GM23338 (cell line): ENCODE data around the gene NDUFAF8. TPM values are rescaled to one million over a fixed set of nuclear protein-coding genes. Genes with fewer than 3 reads are reported as not detected.

Experiments
- ATAC-seq: fragments of 200-7000 bp; cut with Tn5 transposase; 3 replicates; pipeline ENCODE4 v1.9.1; 2020
- DNase-seq: peaks from one replicate; pipeline ENCODE4 v3.0.0-alpha.2; 2015; ENCODE audit warnings: low spot score
- H2AFZ ChIP-seq: fragments of 200-600 bp; sonication (generic); 2 replicates; pipeline ENCODE4 v1.8.0; 2016; ENCODE audit warnings: antibody characterized with exemption, mild to moderate bottlenecking, moderate library complexity
- H3F3A ChIP-seq: fragments of 200-600 bp; sonication (generic); replicated peaks from 2 replicates; pipeline ENCODE4 v1.8.0; 2017; ENCODE audit warnings: antibody characterized with exemption, mixed run types, low read depth
- H3K27ac ChIP-seq: fragments of 200-600 bp; sonication (generic); 2 replicates; pipeline ENCODE4 v1.6.1; 2016; ENCODE audit warnings: low read depth
- H3K27me3 ChIP-seq: fragments of 200-600 bp; sonication (generic); 2 replicates; pipeline ENCODE4 v1.8.0; 2016; ENCODE audit warnings: mild to moderate bottlenecking, mixed run types, moderate library complexity; ENCODE audit not compliant: insufficient read depth
- H3K36me3 ChIP-seq: fragments of 200-600 bp; sonication (generic); 2 replicates; pipeline ENCODE4 v1.8.0; 2016; ENCODE audit warnings: mild to moderate bottlenecking; ENCODE audit not compliant: insufficient read depth
- H3K4me1 ChIP-seq: fragments of 200-600 bp; sonication (generic); 2 replicates; pipeline ENCODE4 v1.8.0; 2016; ENCODE audit warnings: mild to moderate bottlenecking, moderate library complexity; ENCODE audit not compliant: insufficient read depth
- H3K4me2 ChIP-seq: fragments of 200-600 bp; sonication (generic); 2 replicates; pipeline ENCODE4 v1.7.1; 2017; ENCODE audit warnings: mixed run types
- H3K4me3 ChIP-seq: fragments of 200-600 bp; sonication (generic); 2 replicates; pipeline ENCODE4 v1.6.1; 2016; ENCODE audit warnings: mixed run types
- H3K79me2 ChIP-seq: fragments of 200-600 bp; sonication (generic); replicated peaks from 2 replicates; pipeline ENCODE4 v1.8.0; 2017; ENCODE audit warnings: mild to moderate bottlenecking; ENCODE audit not compliant: insufficient read depth
- H3K9me2 ChIP-seq: fragments of 200-600 bp; sonication (generic); 2 replicates; pipeline ENCODE4 v1.8.0; 2017; ENCODE audit not compliant: insufficient read depth
- H4K20me1 ChIP-seq: fragments of 200-600 bp; sonication (generic); replicated peaks from 2 replicates; pipeline ENCODE4 v1.8.0; 2017; ENCODE audit warnings: mild to moderate bottlenecking; ENCODE audit not compliant: insufficient read depth
- H3K27ac Mint-ChIP-seq: 2 replicates; pipeline ENCODE4 v1.8.0; 2020; ENCODE audit warnings: inconsistent platforms, mild to moderate bottlenecking, moderate library complexity, mixed read lengths
- H3K27me3 Mint-ChIP-seq: 3 replicates; pipeline ENCODE4 v1.8.0; 2022; ENCODE audit warnings: low read depth, mild to moderate bottlenecking, moderate library complexity, mixed read lengths, inconsistent platforms; ENCODE audit not compliant: insufficient read depth, poor library complexity
- H3K36me3 Mint-ChIP-seq: 3 replicates; pipeline ENCODE4 v1.8.0; 2021; ENCODE audit warnings: low read depth, mild to moderate bottlenecking, inconsistent platforms, moderate library complexity, mixed read lengths
- H3K4me1 Mint-ChIP-seq: 3 replicates; pipeline ENCODE4 v1.8.0; 2020; ENCODE audit warnings: mild to moderate bottlenecking, inconsistent platforms, mixed read lengths
- H3K4me3 Mint-ChIP-seq: 3 replicates; pipeline ENCODE4 v1.8.0; 2021; ENCODE audit warnings: moderate library complexity, mild to moderate bottlenecking, inconsistent platforms, mixed read lengths
- H3K9me3 Mint-ChIP-seq: 3 replicates; pipeline ENCODE4 v1.8.0; 2020; ENCODE audit warnings: moderate library complexity, mild to moderate bottlenecking, inconsistent platforms, mixed read lengths
- EZH2 ChIP-seq: fragments of 200-600 bp; sonication (generic); IDR thresholded peaks from one replicate; pipeline ENCODE4 v1.8.0; 2017; ENCODE audit warnings: antibody characterized with exemption, mild to moderate bottlenecking, low read depth; ENCODE audit not compliant: unreplicated experiment
- STAT1 ChIP-seq: IDR thresholded peaks from one replicate; pipeline ENCODE4 v1.6.1; 2016; ENCODE audit warnings: antibody characterized with exemption; ENCODE audit not compliant: unreplicated experiment
- ZNF114 ChIP-seq: fragments of 250-450 bp; sonication (Bioruptor Pico); IDR thresholded peaks from 2 replicates; pipeline ENCODE4 v1.5.0; 2020; ENCODE audit warnings: mild to moderate bottlenecking, moderate library complexity
- ZNF331 ChIP-seq: fragments of 250-450 bp; sonication (Bioruptor Pico); IDR thresholded peaks from 2 replicates; pipeline ENCODE4 v1.5.0; 2020; ENCODE audit warnings: low read depth, mild to moderate bottlenecking, moderate library complexity
- ZNF462 ChIP-seq: fragments of 250-450 bp; sonication (Bioruptor Pico); IDR thresholded peaks from 2 replicates; pipeline ENCODE4 v1.5.0; 2020; ENCODE audit warnings: mild to moderate bottlenecking, moderate library complexity
- polyA plus RNA-seq: library from polyadenylated mRNA; unstranded; fragments of >200 nt; fragmentation: Nextera tagmentation; extraction: Ambion mirVana; gene quantifications from 2 replicates; pipeline ENCODE4 v1.2.1, GENCODE V29; 2016
- total RNA-seq: library from RNA; depleted of rRNA; stranded (reverse); fragments of >200 nt; shearing (Covaris generic); gene quantifications from 2 replicates; pipeline ENCODE4 v1.2.3, GENCODE V29; 2014
- TF ChIP-seq, protein P1 (sequence below): IDR thresholded peaks from one replicate; pipeline ENCODE4 v1.6.1; 2018; ENCODE audit warnings: antibody characterized with exemption; ENCODE audit not compliant: unreplicated experiment

The NDUFAF8 gene
- total and polyA plus RNA-seq, 2 experiments from 2014 or later = 21.5 to 156 TPM

DNA sequence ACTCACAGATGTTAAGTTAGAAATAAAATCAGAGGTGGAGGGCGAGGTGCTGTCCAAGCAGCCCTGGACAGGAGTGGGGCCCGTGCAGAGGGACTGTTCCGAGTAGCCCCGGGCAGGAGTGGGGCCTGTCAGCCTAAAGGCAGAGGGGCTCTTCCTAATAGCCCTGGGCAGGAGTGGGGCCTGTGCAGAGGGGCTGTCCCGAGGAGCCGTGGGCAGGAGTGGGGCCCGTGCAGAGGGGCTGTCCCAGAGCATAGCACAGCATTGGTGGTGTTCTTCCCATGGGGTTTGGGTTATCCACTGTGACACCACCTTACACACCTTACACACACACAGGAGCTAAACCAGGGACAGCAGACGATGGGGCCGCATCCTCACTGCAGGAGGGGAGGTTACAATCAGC is 26.8 kb upstream of the NDUFAF8 start (continued):
- TF ChIP-seq ZNF462 = no peak

- peaks cover 4% of the 10 kb centered on the region for H3K27me3 Mint-ChIP-seq
- Histone ChIP-seq H3K27ac (no peak overlapping the region), H4K20me1 (peaks cover 8% of the 10 kb centered on the region; the same call in 1 of the 2 replicates), H3K79me2 (peaks cover 40% of the 10 kb centered on the region), H3K4me1 (no peaks in the 10 kb centered on the region), H2AFZ (no peak overlapping the region), H3K4me2 (no peak overlapping the region), H3K9me2 (no peaks in the 10 kb centered on the region), H3K27me3 (no peaks in the 10 kb centered on the region), H3K36me3 (no peaks in the 10 kb centered on the region), H3K4me3 (no peak overlapping the region), H3F3A (no peaks in the 10 kb centered on the region; the same call in 1 of the 2 replicates)
- H3K4me3 Mint-ChIP-seq = no peak overlapping the region
- no peak overlapping the region for H3K27ac Mint-ChIP-seq
- no peaks in the 10 kb centered on the region for H3K9me3 Mint-ChIP-seq
- no peak for DNase-seq
- no peaks in the 10 kb centered on the region for H3K4me1 Mint-ChIP-seq
- no peaks in the 10 kb centered on the region; the same call in 1 of the 3 replicates for H3K36me3 Mint-ChIP-seq
- no peak for ATAC-seq
- no peak for TF ChIP-seq ZNF114 (CRISPR knock-in tag)
- no peak for TF ChIP-seq ZNF331 (CRISPR knock-in tag)
- no peak for TF ChIP-seq STAT1
- TF ChIP-seq, protein P1, sequence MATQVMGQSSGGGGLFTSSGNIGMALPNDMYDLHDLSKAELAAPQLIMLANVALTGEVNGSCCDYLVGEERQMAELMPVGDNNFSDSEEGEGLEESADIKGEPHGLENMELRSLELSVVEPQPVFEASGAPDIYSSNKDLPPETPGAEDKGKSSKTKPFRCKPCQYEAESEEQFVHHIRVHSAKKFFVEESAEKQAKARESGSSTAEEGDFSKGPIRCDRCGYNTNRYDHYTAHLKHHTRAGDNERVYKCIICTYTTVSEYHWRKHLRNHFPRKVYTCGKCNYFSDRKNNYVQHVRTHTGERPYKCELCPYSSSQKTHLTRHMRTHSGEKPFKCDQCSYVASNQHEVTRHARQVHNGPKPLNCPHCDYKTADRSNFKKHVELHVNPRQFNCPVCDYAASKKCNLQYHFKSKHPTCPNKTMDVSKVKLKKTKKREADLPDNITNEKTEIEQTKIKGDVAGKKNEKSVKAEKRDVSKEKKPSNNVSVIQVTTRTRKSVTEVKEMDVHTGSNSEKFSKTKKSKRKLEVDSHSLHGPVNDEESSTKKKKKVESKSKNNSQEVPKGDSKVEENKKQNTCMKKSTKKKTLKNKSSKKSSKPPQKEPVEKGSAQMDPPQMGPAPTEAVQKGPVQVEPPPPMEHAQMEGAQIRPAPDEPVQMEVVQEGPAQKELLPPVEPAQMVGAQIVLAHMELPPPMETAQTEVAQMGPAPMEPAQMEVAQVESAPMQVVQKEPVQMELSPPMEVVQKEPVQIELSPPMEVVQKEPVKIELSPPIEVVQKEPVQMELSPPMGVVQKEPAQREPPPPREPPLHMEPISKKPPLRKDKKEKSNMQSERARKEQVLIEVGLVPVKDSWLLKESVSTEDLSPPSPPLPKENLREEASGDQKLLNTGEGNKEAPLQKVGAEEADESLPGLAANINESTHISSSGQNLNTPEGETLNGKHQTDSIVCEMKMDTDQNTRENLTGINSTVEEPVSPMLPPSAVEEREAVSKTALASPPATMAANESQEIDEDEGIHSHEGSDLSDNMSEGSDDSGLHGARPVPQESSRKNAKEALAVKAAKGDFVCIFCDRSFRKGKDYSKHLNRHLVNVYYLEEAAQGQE = no peak
- no peak for TF ChIP-seq ZNF462
- no peak for TF ChIP-seq EZH2
These were observed 25.1 kb upstream of the NDUFAF8 start for GRCh38 chr17:81213978-81214377.
